Spleen (tissue), 7 donors: Measurements from ENCODE around the gene CUL7.

Experiments
- CTCF ChIP-seq, 11 experiments: fragments of 200-600 bp in 7 of 11; fragments of 450-650 bp in 4 of 11; sonication (generic) in 4 of 11; IDR thresholded peaks in 8 of 11; conservative IDR thresholded peaks in 3 of 11; 1 replicate in 7 of 11; 2 replicates in 4 of 11; pipeline versions ENCODE4 v1.4.0 to v1.8.0; 2016 to 2021; ENCODE audit warnings: antibody characterized with exemption in 11 of 11, inconsistent platforms in 4 of 11, mild to moderate bottlenecking in 1 of 11
- POLR2A ChIP-seq, 3 donors: fragments of 450-650 bp; IDR thresholded peaks; one replicate each; pipeline ENCODE4 v1.5.1; 2017; ENCODE audit warnings: antibody characterized with exemption in 3 of 3, mild to moderate bottlenecking in 1 of 3
- donor health status: DM: no; HTN: no; CAD: no; lungs with moderate emphysema.
- donor health status: DM: no; HTN: no; CAD: no.
- donor health status: DM: no; HTN: no; CAD: no.

DNA sequence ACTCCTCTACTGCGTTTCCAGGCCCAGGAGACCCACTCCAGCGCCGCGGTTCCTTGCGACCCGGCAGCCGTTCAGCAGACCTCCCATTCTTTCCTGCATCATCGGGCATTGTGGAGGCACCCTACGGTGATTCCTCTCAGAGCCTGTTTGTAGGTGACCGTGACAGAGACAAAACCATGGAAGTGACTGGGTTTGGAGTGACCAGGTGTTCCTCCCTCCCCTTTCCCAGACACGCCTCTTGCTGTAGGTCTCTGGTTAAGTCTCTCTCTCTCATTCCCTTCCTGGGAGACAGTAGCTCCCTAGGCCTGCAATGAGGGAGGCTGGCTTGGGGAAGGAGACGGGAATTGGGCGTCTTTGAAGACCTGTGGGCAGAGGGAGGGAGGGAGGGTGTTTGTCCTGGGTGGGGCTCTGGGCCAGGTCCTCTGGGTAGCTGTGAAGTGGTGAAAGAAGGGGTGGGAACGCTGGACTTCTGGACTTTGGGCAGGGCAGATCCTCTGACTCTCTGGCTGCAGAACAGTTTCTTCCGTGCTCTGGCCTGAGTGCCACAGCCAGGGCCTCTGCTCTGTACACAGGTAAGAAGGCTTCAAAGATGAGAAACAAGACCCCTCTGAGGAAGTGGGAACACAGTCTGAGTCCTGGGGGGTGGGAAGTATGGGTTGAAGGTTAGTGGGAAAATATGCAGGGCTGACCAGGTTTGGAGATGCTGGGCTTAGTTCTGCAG, 6.5 kb upstream of the CUL7 start:
- TF ChIP-seq CTCF (IDR thresholded peaks at IDR 0.05 in 8 of 11, conservative IDR thresholded peaks at IDR 0.05 in 3 of 11) (no peak), POLR2A (IDR thresholded peaks at IDR 0.05) (no peak)
